A549 treated with dexamethasone at 1 μM for 4 hours (cell line): ENCODE results near the gene B2M. TPM values are rescaled to one million over a fixed set of nuclear protein-coding genes. Genes with fewer than 3 reads are reported as not detected.

Experiments
- total RNA-seq: library from RNA; stranded (reverse); fragments of 200-300 nt; extraction: Qiagen RNA extraction; gene quantifications from 5 replicates; pipeline ENCODE4 v1.2.3, GENCODE V29; 2022

B2M gene
- 370 to 454 TPM (median 393 TPM) in 5 replicates for total RNA-seq

DNA sequence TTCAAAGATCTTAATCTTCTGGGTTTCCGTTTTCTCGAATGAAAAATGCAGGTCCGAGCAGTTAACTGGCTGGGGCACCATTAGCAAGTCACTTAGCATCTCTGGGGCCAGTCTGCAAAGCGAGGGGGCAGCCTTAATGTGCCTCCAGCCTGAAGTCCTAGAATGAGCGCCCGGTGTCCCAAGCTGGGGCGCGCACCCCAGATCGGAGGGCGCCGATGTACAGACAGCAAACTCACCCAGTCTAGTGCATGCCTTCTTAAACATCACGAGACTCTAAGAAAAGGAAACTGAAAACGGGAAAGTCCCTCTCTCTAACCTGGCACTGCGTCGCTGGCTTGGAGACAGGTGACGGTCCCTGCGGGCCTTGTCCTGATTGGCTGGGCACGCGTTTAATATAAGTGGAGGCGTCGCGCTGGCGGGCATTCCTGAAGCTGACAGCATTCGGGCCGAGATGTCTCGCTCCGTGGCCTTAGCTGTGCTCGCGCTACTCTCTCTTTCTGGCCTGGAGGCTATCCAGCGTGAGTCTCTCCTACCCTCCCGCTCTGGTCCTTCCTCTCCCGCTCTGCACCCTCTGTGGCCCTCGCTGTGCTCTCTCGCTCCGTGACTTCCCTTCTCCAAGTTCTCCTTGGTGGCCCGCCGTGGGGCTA is at the start of gene B2M, which contains the start of gene PATL2:
TSS of gene B2M (plus strand) at position 422 of the 647 bp plus-strand sequence. CDS start at position 452, 30 bp downstream.
TSS of gene PATL2 (minus strand) at position 228 of the 647 bp plus-strand sequence. CDS start 34,833 bp downstream, outside the sequence.

GRCh38 chr15:44663410-44664308 is 47.7 kb upstream of the B2M start, which contains the start of gene SPG11:
Gene SPG11, minus strand, starts transcription at chr15:44663662. Its CDS starts 15 bp downstream, at chr15:44663647.

GRCh38 chr15:44736181-44736765 is 25.0 kb downstream of the B2M start, which contains the start of gene TRIM69:
Gene TRIM69, plus strand, starts transcription at chr15:44736528. Its CDS starts 177 bp downstream, at chr15:44736705.

Other genes with a start within 250 kb of the B2M start
- gene EIF3J, start 174.4 kb upstream of the B2M start, total RNA-seq = 84.9 to 105 TPM (median 91.7 TPM) in 5 replicates
- gene SPG11, start 47.9 kb upstream of the B2M start, total RNA-seq = 6.3 to 10.2 TPM (median 9.2 TPM) in 5 replicates
- 0.11 to 0.26 TPM (median 0.18 TPM) in 5 replicates for gene PATL2, start 194 bp upstream of the B2M start, total RNA-seq
- 4.6 to 6.7 TPM (median 4.9 TPM) in 5 replicates for gene TRIM69, start 25.0 kb downstream of the B2M start, total RNA-seq
- not detected in 5 replicates for gene TERB2, start 245.2 kb downstream of the B2M start, total RNA-seq